ENCODE results near the gene RABGAP1L.
"Not testable (repeated sequence)": the region's sequence is repeated elsewhere in the genome, so short reads cannot be mapped to it uniquely, and the experiment has no call there.

RABGAP1L gene

DNA sequence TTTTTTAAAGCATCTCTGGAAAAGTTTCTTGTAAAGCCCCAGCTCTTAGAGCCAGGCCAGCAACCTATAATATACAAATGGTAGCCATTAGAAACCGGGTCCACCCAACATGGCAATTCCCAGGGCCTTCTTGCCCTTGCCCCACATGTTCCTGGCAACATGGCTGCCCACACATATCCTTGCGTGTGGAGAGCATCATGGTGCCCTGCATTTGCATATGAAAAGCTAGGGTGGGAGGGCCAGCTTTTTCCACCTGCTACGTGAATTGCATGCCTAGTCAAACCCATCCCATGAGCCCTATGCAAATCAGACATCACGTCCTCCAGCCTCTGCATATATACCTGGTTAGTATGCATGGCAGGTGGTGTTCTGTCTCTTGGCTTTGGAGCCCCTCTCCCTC lies 88.2 kb downstream of the RABGAP1L start:
- no peak for DNase-seq

GRCh38 chr1:174248041-174248440 lies 88.7 kb downstream of the RABGAP1L start:
- DNase-seq: no peak

DNA sequence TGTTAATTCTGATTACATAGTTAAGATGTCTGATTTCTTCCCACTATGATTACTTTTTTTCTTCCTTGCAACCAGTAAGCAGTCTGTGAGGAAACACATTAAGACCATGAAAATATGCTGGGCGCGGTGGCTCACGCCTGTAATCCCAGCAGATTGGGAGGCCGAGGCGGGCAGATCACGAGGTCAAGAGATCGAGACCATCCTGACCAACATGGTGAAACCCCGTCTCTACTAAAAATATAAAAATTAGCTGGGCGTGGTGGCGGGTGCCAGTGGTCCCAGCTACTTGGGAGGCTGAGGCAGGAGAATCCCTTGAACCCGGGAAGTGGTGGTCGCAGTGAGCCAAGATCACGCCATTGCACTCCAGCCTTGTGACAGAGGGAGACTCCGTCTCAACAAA lies 97.1 kb downstream of the RABGAP1L start:
- not testable (repeated sequence) for DNase-seq

GRCh38 chr1:174258148-174258550 lies 98.8 kb downstream of the RABGAP1L start:
- DNase-seq: peak; percentile 57

DNA sequence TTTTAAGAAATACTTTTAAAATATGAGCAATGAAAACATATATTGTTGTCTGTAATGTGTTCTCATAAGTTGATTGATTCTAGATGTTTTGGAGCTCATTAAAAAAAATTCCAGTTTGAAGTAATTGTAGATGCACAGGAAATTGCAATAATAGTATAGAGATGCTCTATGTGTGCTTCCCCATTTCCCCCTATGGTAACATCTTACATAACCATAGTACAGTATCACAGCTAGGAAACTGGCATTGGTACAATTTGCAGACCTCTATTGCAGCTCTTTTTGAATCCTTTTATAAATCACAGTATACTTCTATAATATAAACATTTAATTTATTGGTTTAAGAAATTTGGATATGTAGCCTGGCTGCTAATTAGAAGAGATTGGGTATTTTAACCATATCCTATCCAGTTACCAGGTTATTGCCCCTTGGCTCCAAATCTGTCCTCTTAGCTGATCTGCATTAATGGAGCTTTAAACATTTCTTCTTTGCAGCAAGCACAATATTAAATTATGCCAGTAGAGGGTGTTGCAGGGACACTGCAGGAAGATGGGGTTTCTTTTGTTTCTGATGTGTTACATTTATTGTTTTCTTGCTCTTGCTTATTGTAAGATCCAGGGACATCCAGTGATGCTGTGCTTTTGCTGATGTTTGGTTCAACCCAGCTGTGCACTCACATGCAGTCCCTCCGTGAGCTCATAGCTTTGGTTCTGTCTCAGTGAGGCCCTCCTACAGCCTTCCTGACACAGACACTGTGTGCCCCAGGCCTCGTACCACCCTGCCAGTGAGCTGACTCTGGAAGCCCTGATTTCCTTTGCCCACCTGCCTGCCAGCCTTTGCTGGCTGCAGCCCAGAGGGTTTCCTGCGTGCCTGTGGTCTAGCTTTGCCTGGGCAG lies 103.3 kb downstream of the RABGAP1L start:
- DNase-seq: peak; percentile 69

DNA sequence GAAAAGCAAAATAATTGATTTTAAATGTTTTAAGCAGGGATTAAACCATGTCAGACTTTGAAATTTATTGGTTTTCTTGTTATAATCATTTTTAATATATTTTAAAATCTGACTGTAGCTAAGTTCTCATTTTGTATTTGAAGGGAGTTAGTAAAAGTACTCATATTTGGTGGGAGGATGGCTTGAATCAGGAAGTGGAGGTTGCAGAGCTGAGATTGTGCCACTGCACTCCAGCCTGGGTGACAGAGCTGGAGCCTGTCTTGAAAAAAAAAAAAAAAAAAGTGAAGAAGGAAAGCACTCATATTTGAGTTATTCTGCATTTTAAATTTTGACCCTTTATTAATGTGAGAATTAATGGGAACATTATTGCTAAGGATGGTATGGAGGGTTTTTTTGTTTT lies 106.0 kb downstream of the RABGAP1L start:
- no peak for DNase-seq

GRCh38 chr1:174266476-174266875 lies 107.2 kb downstream of the RABGAP1L start:
- DNase-seq: no peak

- DNase-seq: no peak
These were observed 107.8 kb downstream of the RABGAP1L start for GRCh38 chr1:174266991-174267612.

- no peak for DNase-seq
These were observed 110.8 kb downstream of the RABGAP1L start for GRCh38 chr1:174269989-174270651.

DNA sequence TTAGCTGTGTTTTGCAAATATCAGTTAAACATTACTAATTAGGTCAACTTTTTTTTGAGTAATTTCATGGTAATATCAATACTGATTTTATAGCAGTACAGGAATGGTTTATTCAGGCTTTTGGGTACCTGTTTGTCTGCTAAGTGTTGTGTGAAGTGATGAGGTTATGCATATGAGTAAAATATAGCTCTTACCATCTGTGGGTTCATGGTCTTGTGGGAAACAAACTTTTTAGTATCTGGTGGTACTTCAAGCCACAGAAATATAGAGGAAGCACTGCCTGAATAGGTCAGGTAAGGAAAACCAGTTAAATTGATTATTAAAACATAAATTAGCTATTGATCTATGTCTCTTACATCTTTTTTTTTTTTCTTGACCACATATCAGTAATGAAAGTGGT lies 113.9 kb downstream of the RABGAP1L start:
- DNase-seq: no peak

GRCh38 chr1:174273776-174274175 lies 114.5 kb downstream of the RABGAP1L start:
- DNase-seq: no peak

- DNase-seq: no peak
These were observed 115.1 kb downstream of the RABGAP1L start for GRCh38 chr1:174274452-174274851.

DNA sequence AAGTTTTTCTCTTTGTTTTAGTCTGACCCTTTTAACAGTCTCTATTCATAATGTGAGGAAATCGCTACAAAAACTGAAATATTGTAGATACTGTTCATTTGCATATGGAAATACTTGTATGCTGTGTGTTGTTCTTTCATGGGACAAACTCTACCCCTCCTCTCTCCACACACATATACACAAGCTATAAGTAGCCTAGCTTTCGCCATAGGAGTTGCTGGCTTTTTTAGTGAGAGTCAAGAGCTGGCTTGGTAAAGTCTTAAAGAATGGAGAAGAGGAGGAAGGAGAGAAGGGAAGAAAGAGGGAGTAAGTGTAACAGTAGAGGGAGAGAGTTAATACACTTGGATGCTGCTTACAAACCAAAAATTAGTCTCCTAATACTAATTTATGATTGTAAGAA lies 115.6 kb downstream of the RABGAP1L start:
- DNase-seq: no peak

DNA sequence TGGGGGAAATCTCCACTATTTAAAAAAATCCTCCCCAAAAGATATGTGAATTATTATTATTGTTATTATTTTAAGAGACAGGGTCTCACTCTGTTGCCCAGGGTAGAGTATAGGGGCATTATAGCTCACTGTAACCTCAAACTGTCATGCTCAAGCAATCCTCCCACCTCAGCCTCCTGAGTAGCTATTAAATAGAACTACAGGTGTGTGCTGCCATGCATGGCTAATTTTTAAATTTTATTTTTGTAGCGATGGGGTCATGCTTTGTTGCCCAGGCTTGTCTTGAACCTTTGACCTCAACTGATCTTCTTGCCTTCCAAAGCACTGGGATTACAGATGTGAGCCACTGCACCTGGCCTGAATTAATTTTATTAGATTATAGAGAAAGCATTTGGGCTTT lies 116.8 kb downstream of the RABGAP1L start:
- no peak for DNase-seq

GRCh38 chr1:174284052-174284451 lies 124.7 kb downstream of the RABGAP1L start:
- no peak for DNase-seq

DNA sequence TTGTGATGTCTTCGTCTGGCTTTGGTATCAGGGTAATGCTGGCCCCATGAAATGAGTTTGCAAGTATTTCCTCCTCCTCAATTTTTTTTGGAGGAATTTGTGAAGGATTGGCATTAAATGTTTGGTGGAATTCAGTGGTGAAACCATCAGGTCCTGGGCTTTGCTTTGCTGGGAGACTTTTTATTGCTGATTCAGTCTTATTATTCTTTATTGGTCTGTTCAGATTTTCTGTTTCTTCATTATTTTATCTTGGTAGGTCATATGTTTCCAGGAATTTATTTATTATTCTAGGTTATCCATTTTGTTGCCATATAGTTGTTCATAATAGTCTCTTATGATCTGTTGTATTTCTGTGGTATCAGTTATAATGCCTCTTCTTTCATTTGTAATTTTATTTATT lies 126.7 kb downstream of the RABGAP1L start:
- DNase-seq: no peak

- no peak for DNase-seq
These were observed 130.5 kb downstream of the RABGAP1L start for GRCh38 chr1:174289644-174290310.

DNA sequence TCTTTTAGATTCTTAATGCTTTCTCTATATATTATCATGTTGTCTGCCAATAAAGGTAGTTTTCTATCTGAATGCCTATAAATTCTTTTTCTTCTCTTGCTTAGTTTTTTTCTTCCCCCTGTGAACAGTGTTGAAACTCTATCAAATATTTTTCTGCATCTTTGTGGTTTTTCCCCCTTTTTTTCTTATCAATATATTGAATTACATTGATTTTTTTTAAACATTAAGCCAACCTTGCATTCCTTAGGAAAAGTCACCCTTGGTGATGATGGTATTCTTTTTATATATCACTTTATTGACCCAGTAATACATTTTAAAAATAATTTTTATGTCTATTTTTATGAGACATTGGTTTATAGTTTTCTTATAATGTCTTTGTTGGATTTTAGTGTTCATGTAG lies 131.7 kb downstream of the RABGAP1L start:
- no peak for DNase-seq

DNA sequence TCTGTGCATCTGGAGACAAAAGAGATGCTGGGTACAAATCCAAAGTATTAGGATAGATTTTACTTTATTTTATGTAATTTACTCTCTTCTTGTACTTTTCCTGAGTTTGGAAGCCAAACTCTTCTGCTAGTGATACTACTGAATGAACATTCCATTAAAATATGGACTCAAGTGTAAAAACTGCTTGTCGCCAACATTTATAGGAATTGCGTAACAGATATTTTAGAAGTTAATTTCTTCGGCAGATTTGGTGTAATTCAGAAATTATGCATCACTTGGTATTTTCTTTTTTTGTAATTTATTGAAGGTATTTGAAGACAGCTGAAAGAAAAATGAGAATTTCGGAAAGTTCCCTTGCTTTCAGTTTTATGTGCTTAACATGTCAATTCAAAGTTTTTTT lies 137.0 kb downstream of the RABGAP1L start:
- DNase-seq: no peak

- DNase-seq: no peak
These were observed 138.0 kb downstream of the RABGAP1L start for GRCh38 chr1:174297351-174297750.

DNA sequence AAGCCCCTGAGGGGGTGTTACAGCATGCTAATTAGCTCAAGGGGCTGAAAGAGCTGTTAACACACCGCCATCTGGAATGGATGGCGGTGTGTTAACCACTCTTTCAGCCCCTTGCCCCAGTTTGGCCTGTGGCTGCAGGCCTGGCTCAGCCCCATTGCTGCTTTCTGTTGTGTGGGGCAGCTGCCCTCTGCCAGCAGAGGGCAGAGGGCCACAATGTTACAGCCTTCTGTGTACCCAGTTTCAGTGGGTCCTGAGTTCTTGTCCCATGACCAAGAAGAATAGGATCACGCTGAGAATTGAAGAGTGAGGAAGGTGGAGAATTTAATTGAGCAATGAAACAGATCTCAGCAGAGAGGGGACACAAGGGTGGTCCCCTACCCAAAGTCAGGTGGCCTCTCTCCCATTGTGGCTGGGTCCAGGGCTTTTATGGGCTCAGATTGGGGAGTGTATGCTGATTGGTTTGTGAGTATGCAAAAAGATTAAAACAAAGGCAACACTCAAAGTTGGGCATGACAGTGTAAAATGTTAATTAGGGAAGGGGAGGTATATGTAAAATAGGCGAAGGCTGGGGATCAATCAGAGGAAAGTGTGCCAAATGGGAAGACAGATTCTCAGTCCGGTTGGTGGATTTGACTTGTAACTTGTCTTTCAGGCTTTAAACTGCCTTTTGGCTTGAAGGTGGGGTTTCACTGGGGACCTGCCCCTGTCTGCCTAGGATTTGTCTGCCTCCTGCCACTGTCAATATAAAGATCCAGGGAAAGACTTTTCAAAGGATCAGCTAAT lies 142.2 kb downstream of the RABGAP1L start:
- DNase-seq: no peak

GRCh38 chr1:174308604-174309003 lies 149.3 kb downstream of the RABGAP1L start:
- DNase-seq: no peak

DNA sequence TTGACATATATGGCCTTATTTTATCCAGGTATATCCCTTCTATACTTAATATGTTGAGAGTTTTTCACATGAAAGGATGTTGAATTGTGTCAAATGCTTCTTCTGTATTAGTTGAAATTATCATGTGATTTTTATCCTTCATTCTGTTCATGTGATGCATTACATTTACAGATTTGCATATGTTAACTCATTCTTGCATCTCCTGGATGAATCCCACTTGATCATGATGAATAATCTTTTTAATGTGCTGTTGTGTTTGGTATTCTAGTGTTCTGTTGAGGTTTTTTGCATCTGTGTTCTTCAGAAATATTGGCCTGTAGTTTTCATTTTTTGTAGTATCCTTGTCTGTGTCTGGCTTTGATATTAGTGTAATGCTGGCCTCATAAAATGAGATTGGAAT lies 150.2 kb downstream of the RABGAP1L start:
- DNase-seq: no peak
